Astrocyte of the spinal cord (primary cell): ENCODE results near the gene FRYL.

Experiments used
- DNase-seq: peaks from one replicate; pipeline ENCODE4 v3.0.0; 2011; ENCODE audit warnings: low read depth, low spot score
- H3K4me3 ChIP-seq: 2 replicates; pipeline ENCODE4 v1.5.1; 2011; ENCODE audit warnings: low read depth, mild to moderate bottlenecking, low read length, moderate library complexity
- CTCF ChIP-seq: IDR thresholded peaks from 2 replicates; pipeline ENCODE4 v1.5.1; 2012; ENCODE audit warnings: low read depth, mild to moderate bottlenecking, low read length, inconsistent platforms
- in situ Hi-C: cut with HindIII; loops from 2 replicates; pipeline ENCODE4 v1.10.0; 2017; ENCODE audit warnings: low sequenced_read_pairs

FRYL gene

GRCh38 chr4:48589098-48589445 is 191.0 kb downstream of the FRYL start:
- no peak for DNase-seq
- no peak for TF ChIP-seq CTCF
- in situ Hi-C loops = no loop called here
- H3K4me3 ChIP-seq = no peak overlapping the region

GRCh38 chr4:48588230-48589097 is 191.6 kb downstream of the FRYL start:
- no peak for TF ChIP-seq CTCF
- in situ Hi-C loops = no loop called here
- DNase-seq = no peak
- no peak overlapping the region for H3K4me3 ChIP-seq

GRCh38 chr4:48585401-48585800 is 194.7 kb downstream of the FRYL start:
- H3K4me3 ChIP-seq = no peak overlapping the region
- no peak for DNase-seq
- no peak for TF ChIP-seq CTCF
- in situ Hi-C loops = no loop called here

GRCh38 chr4:48578132-48578968 is 201.7 kb downstream of the FRYL start:
- peak; percentile 83 for TF ChIP-seq CTCF
- DNase-seq = peak; percentile 73
- no peak overlapping the region for H3K4me3 ChIP-seq
- in situ Hi-C loops = no loop called here

- in situ Hi-C loops = no loop called here
- H3K4me3 ChIP-seq = no peak overlapping the region
- peak; percentile 73 for DNase-seq
- no peak for TF ChIP-seq CTCF
Observed at GRCh38 chr4:48575964-48576363, 204.1 kb downstream of the FRYL start.

- H3K4me3 ChIP-seq = no peak overlapping the region
- DNase-seq = no peak
- no peak for TF ChIP-seq CTCF
- in situ Hi-C loops = no loop called here
Observed at GRCh38 chr4:48571471-48571870, 208.6 kb downstream of the FRYL start.
